Stomach (tissue), 9 donors: ENCODE measurements around the gene ERCC2. TPM values are rescaled to one million over a fixed set of nuclear protein-coding genes. Genes with fewer than 3 reads are reported as not detected.

Experiments
- DNase-seq, 2 donors: peaks; one replicate each; pipeline versions ENCODE4 v3.0.0 to v3.0.0-alpha.2; 2013 to 2019
- H3K27ac ChIP-seq, 5 donors: fragments of 200-600 bp in 4 of 5; sonication (generic) in 4 of 5; one replicate each; pipeline ENCODE4 v1.5.1; 2013 to 2019; ENCODE audit warnings: mild to moderate bottlenecking in 1 of 5, moderate library complexity in 1 of 5
- H3K27me3 ChIP-seq, 3 donors: fragments of 200-600 bp; sonication (generic); one replicate each; pipeline ENCODE4 v1.5.1; 2017 to 2019; ENCODE audit warnings: mixed run types in 1 of 3
- H3K36me3 ChIP-seq, 4 donors: fragments of 200-600 bp; sonication (generic); 1 replicate in 3 of 4; 2 replicates in 1 of 4; pipeline ENCODE4 v1.5.1; 2016 to 2019
- H3K4me1 ChIP-seq, 4 donors: fragments of 200-600 bp; sonication (generic); one replicate each; pipeline ENCODE4 v1.5.1; 2016 to 2019
- H3K4me3 ChIP-seq, 4 donors: fragments of 200-600 bp; sonication (generic) in 3 of 4; one replicate each; pipeline ENCODE4 v1.5.1; 2016 to 2019; ENCODE audit warnings: mild to moderate bottlenecking in 1 of 4
- H3K9me3 ChIP-seq, 4 donors: fragments of 200-600 bp; sonication (generic); one replicate each; pipeline ENCODE4 v1.5.1; 2016 to 2019
- EP300 ChIP-seq: sonication (generic); formaldehyde crosslinking; IDR thresholded peaks from one replicate; pipeline ENCODE4 v1.6.1; 2017; ENCODE audit warnings: antibody characterized with exemption
- POLR2A ChIP-seq, 4 donors: fragments of 450-650 bp; IDR thresholded peaks; one replicate each; pipeline ENCODE4 v1.6.1; 2016; ENCODE audit warnings: antibody characterized with exemption in 4 of 4, control low read depth in 2 of 4, mild to moderate bottlenecking in 1 of 4, moderate library complexity in 1 of 4
- POLR2AphosphoS5 ChIP-seq, 3 donors: sonication (generic); formaldehyde crosslinking; IDR thresholded peaks; one replicate each; pipeline ENCODE4 v1.6.1; 2016; ENCODE audit warnings: antibody characterized with exemption in 3 of 3
- WGBS, 5 donors: extraction: QIAGEN DNeasy Blood & Tissue Kit in 3 of 5; methylation state at CpG; one replicate each; pipeline versions ENCODE4 v1.1.5 to v1.1.7; 2013 to 2018; 5-methylcytosine and 5-hydroxymethylcytosine counted together
- intact Hi-C: fragments of 100-400 bp; cut with DNase I; formaldehyde crosslinking; loops from one replicate; pipeline ENCODE4 v1.15.1; 2023; ENCODE audit warnings: low total_unique reads
- polyA plus RNA-seq, 3 donors: library from polyadenylated mRNA; stranded (reverse); fragments of 200-250 nt; gene quantifications; one replicate each; pipeline ENCODE4 v1.2.3, GENCODE V29; 2013
- total RNA-seq, 5 donors: library from RNA; depleted of rRNA; stranded (reverse); fragments of >200 nt; gene quantifications; one replicate each; pipeline versions ENCODE4 v1.1.0 to v1.2.3, GENCODE V29; 2014 to 2016
- TF ChIP-seq, protein P1 (sequence below), 7 experiments: fragments of 450-650 bp in 4 of 7; fragments of 200-600 bp in 3 of 7; sonication (generic) in 3 of 7; IDR thresholded peaks; one replicate each; pipeline ENCODE4 v1.5.1; 2016 to 2019; ENCODE audit warnings: antibody characterized with exemption in 7 of 7, control low read depth in 2 of 7, mild to moderate bottlenecking in 1 of 7
- donor health status: healthy with polysubstance abuse.
- donor health status: Bipolar disorder and iron deficiency.
- donor health status: healthy.

ERCC2 gene
- total and polyA plus RNA-seq, 8 donors, result 5.3 to 77.3 (median 8.7) TPM

DNA sequence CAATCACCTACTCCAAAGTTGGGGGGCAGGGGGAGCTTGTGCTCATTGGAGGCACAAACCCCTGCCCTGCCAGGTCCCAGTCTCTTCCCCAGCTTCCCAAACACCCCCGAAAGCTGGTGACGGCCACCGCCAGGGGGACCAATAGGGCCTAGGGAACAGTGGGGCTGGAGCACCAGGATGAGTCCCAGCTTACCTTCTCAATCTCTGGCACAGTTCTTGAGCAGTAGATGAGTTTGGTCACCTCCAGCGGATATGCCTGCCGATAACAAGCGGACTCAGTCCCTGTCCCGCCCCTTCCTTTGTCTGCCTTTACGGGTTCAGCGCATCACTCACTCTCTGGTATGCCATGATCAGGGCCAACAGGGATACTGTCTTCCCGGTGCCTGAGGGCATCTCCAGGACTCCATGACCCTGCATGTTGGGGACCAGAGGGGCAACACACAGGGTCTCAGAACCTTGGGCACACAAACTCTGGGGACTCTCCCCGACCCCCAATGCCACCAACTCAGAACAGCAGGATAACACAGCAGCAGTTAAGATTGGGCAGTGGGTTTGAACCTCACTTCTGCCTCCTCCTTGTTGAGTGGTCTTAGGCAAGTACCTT is 1.5 kb downstream of the ERCC2 start:
- DNase-seq, result no peak
- TF ChIP-seq POLR2A (IDR thresholded peaks at IDR 0.05) (no peak), EP300 (no peak), POLR2AphosphoS5 (IDR thresholded peaks at IDR 0.05) (no peak)
- TF ChIP-seq, protein P1, sequence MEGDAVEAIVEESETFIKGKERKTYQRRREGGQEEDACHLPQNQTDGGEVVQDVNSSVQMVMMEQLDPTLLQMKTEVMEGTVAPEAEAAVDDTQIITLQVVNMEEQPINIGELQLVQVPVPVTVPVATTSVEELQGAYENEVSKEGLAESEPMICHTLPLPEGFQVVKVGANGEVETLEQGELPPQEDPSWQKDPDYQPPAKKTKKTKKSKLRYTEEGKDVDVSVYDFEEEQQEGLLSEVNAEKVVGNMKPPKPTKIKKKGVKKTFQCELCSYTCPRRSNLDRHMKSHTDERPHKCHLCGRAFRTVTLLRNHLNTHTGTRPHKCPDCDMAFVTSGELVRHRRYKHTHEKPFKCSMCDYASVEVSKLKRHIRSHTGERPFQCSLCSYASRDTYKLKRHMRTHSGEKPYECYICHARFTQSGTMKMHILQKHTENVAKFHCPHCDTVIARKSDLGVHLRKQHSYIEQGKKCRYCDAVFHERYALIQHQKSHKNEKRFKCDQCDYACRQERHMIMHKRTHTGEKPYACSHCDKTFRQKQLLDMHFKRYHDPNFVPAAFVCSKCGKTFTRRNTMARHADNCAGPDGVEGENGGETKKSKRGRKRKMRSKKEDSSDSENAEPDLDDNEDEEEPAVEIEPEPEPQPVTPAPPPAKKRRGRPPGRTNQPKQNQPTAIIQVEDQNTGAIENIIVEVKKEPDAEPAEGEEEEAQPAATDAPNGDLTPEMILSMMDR (IDR thresholded peaks at IDR 0.05), result no peak
- intact Hi-C loops, result no loop called here
- Histone ChIP-seq H3K9me3 (no peaks in the 10 kb centered on the region), H3K4me1 (peaks cover 6 to 23% (median 17%) of the 10 kb centered on the region in 4 donors), H3K36me3 (peaks cover 0 to 25% (median 20%) of the 10 kb centered on the region in 4 donors), H3K4me3 (no peak overlapping the region), H3K27ac (no peak overlapping the region), H3K27me3 (no peaks in the 10 kb centered on the region)
- WGBS, 5 donors, result 89 to 95% (median 93%) methylated on average over 9 to 11 of the region's 11 CpGs

DNA sequence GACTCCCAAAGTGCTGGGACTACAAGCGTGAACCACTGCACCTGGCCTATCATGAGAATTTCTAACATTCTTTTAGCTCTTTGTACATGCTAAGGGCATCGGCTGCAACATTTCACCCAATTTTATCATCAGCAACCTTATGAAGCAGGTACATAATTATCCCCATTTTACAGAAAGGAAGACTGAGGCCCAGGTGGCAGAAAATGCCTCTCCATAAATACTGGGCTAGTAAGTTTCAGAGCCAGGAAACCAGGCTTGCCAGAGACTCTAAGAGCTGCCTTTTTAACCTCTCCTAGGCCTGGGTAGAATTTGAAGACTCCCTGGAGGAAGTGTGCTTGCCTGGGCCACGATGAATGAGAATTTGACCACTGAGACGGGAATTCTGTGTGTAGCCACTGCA is 2.2 kb downstream of the ERCC2 start:
- TF ChIP-seq EP300 (no peak), POLR2AphosphoS5 (IDR thresholded peaks at IDR 0.05) (no peak), POLR2A (IDR thresholded peaks at IDR 0.05) (no peak)
- TF ChIP-seq, protein P1 (IDR thresholded peaks at IDR 0.05), result no peak
- no peaks in the 10 kb centered on the region for H3K27me3 ChIP-seq
- 92 to 96% (median 95%) methylated on average over 4 of the region's 4 CpGs for WGBS, 5 donors

DNA sequence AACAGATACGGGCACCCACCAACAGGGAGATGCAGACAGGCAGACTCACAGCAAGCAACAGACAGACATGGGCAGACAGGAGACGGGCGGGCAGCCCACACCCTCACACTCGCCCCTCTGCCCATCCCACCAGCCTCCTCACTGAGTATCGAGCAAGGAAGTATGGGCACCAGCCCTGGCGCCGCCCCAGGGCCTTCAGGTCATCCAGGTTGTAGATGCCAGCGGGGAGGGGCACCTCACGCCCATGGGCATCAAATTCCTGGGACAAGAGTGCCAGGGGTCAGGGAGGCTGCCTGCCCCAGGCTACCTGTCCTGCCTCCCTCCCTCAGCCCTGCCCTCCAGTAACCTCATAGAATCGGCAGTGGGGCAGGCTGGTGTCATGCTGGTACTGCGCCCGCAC is 5.7 kb downstream of the ERCC2 start:
- Histone ChIP-seq H3K36me3 (peaks cover 2 to 65% (median 53%) of the 10 kb centered on the region in 4 donors), H3K27me3 (no peaks in the 10 kb centered on the region), H3K9me3 (no peaks in the 10 kb centered on the region), H3K4me1 (peaks cover 3 to 11% (median 6%) of the 10 kb centered on the region in 4 donors), H3K4me3 (no peak overlapping the region), H3K27ac (no peak overlapping the region)
- DNase-seq, result no peak
- intact Hi-C loops, result no loop called here
- 87 to 94% (median 89%) methylated on average over 8 to 12 of the region's 12 CpGs for WGBS, 5 donors
- TF ChIP-seq EP300, result no peak
- TF ChIP-seq POLR2AphosphoS5 (IDR thresholded peaks at IDR 0.05), result no peak
- TF ChIP-seq POLR2A (IDR thresholded peaks at IDR 0.05), result no peak
- TF ChIP-seq, protein P1 (IDR thresholded peaks at IDR 0.05), result no peak

More for the DNA sequence above, 2.2 kb downstream of the ERCC2 start:
- intact Hi-C loops, result no loop called here
- peaks cover 0 to 32% (median 27%) of the 10 kb centered on the region in 4 donors for H3K36me3 ChIP-seq
- no peaks in the 10 kb centered on the region for H3K9me3 ChIP-seq
- no peak overlapping the region for H3K4me3 ChIP-seq
- DNase-seq, result no peak
- no peak overlapping the region for H3K27ac ChIP-seq
- peaks cover 6 to 23% (median 17%) of the 10 kb centered on the region in 4 donors for H3K4me1 ChIP-seq

DNA sequence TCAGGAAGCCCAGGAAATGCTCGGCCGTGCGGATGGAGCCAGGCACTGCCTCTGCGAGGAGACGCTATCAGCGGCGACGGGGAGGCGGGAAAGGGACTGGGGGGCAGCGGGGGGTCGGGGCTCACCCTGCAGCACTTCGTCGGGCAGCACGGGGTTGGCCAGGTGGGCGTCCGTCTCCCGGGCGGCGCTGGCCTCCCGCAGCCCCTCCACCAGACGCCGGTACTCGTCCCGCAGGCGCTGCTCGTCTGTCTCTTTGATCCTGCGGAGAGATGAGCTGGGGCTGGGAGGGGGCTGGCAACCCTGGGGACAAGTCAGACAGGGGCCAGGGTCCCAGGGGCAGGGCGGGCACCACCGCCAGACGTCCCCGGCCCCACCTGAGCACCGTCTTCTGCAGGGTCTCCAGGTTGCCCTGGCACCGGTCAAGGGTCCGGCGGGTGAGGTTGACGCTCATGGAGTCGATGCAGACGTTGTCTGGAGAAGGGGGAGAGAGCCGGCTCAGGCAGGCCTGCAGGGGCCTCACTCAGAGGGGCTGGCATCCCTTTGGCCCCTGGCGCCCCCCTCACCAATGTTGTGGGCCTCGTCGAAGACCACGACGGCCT is 6.4 kb downstream of the ERCC2 start:
- H3K4me1 ChIP-seq, result peaks cover 0 to 4% (median under 1%) of the 10 kb centered on the region in 4 donors
- no peaks in the 10 kb centered on the region for H3K9me3 ChIP-seq
- no peaks in the 10 kb centered on the region for H3K27me3 ChIP-seq
- 91 to 97% (median 93%) methylated on average over 30 to 44 of the region's 44 CpGs for WGBS, 5 donors
- no peak for DNase-seq
- TF ChIP-seq EP300 (no peak), POLR2AphosphoS5 (IDR thresholded peaks at IDR 0.05) (no peak), POLR2A (IDR thresholded peaks at IDR 0.05) (no peak)
- TF ChIP-seq, protein P1 (IDR thresholded peaks at IDR 0.05), result no peak
- H3K4me3 ChIP-seq, result no peak overlapping the region
- no peak overlapping the region for H3K27ac ChIP-seq
- peaks cover 2 to 72% (median 60%) of the 10 kb centered on the region in 4 donors for H3K36me3 ChIP-seq
- intact Hi-C loops, result no loop called here
